SKM-1 treated with dmso at 0.1 percent for 144 hours (cell line): ENCODE data around the gene XPA.
A peak's percentile ranks its signal among the peaks of the same experiment; 100 is the strongest.
"Not testable (repeated sequence)": the region's sequence is repeated elsewhere in the genome, so short reads cannot be mapped to it uniquely, and the experiment has no call there.

Experiments
- DNase-seq: peaks from one replicate; lab custom pipeline; 2025; ENCODE audit not compliant: unreplicated experiment; lab: John Stamatoyannopoulos, UW

The XPA gene

GRCh38 chr9:97704345-97704677, 7.2 kb upstream of the XPA start:
- no peak for DNase-seq

- DNase-seq: no peak
These were observed 6.6 kb upstream of the XPA start for GRCh38 chr9:97703437-97704344.

GRCh38 chr9:97699824-97700223, 2.7 kb upstream of the XPA start:
- not testable (repeated sequence) for DNase-seq

- DNase-seq: not testable (repeated sequence)
These were observed 2.1 kb upstream of the XPA start for GRCh38 chr9:97699281-97699680.

GRCh38 chr9:97698865-97699264, 1.7 kb upstream of the XPA start:
- DNase-seq: no peak

GRCh38 chr9:97697837-97698236, 697 bp upstream of the XPA start:
- no peak for DNase-seq

GRCh38 chr9:97695995-97696802, 941 bp downstream of the XPA start:
- no peak for DNase-seq

- no peak for DNase-seq
These were observed 1.8 kb downstream of the XPA start for GRCh38 chr9:97695390-97695789.

GRCh38 chr9:97694769-97695168, 2.4 kb downstream of the XPA start:
- DNase-seq: no peak

- no peak for DNase-seq
These were observed 7.5 kb downstream of the XPA start for GRCh38 chr9:97689401-97690180.

GRCh38 chr9:97688654-97689053, 8.5 kb downstream of the XPA start:
- no peak for DNase-seq

GRCh38 chr9:97682242-97682641, 14.9 kb downstream of the XPA start:
- DNase-seq: no peak

- DNase-seq: no peak
These were observed 21.5 kb downstream of the XPA start for GRCh38 chr9:97675655-97676054.

- no peak for DNase-seq
These were observed 23.2 kb downstream of the XPA start for GRCh38 chr9:97673922-97674321.

- DNase-seq: no peak
These were observed 24.7 kb downstream of the XPA start for GRCh38 chr9:97672403-97672802.

- DNase-seq: no peak
These were observed 26.6 kb downstream of the XPA start for GRCh38 chr9:97670586-97670985.

- DNase-seq: no peak
These were observed 28.7 kb downstream of the XPA start for GRCh38 chr9:97668485-97668884.

GRCh38 chr9:97666907-97667686, 30.0 kb downstream of the XPA start:
- DNase-seq: peak; percentile 3

- no peak for DNase-seq
These were observed 31.4 kb downstream of the XPA start for GRCh38 chr9:97665742-97666141.

- DNase-seq: no peak
These were observed 36.3 kb downstream of the XPA start for GRCh38 chr9:97660847-97661246.

- no peak for DNase-seq
These were observed 36.8 kb downstream of the XPA start for GRCh38 chr9:97660340-97660739.
